Measurements from ENCODE around the gene CYP46A1. TPM values are rescaled to one million over a fixed set of nuclear protein-coding genes. Genes with fewer than 3 reads are reported as not detected.

The CYP46A1 gene
- total RNA-seq, 1 donor from 2014 or later = under 0.01 TPM

GRCh38 chr14:99730876-99731546 is 46.9 kb downstream of the CYP46A1 start:
- TF ChIP-seq CTCF (conservative IDR thresholded peaks at IDR 0.05; ENCODE audit: low read depth, low read length) = no peak
- no peak for DNase-seq (ENCODE audit: low read depth)
- no peak overlapping the region for H3K4me3 ChIP-seq (ENCODE audit: low read depth, low read length)

GRCh38 chr14:99731547-99732435 is 47.7 kb downstream of the CYP46A1 start:
- DNase-seq (ENCODE audit: low read depth) = no peak
- H3K4me3 ChIP-seq (ENCODE audit: low read depth, low read length) = no peak overlapping the region
- no peak for TF ChIP-seq CTCF (conservative IDR thresholded peaks at IDR 0.05; ENCODE audit: low read depth, low read length)

GRCh38 chr14:99732436-99733210 is 48.5 kb downstream of the CYP46A1 start:
- no peak for TF ChIP-seq CTCF (conservative IDR thresholded peaks at IDR 0.05; ENCODE audit: low read depth, low read length)
- no peak for DNase-seq (ENCODE audit: low read depth)
- H3K4me3 ChIP-seq (ENCODE audit: low read depth, low read length) = no peak overlapping the region

GRCh38 chr14:99733211-99733539 is 49.1 kb downstream of the CYP46A1 start:
- DNase-seq (ENCODE audit: low read depth) = no peak
- H3K4me3 ChIP-seq (ENCODE audit: low read depth, low read length) = no peak overlapping the region
- TF ChIP-seq CTCF (conservative IDR thresholded peaks at IDR 0.05; ENCODE audit: low read depth, low read length) = no peak

- no peak for DNase-seq (ENCODE audit: low read depth)
- no peak for TF ChIP-seq CTCF (conservative IDR thresholded peaks at IDR 0.05; ENCODE audit: low read depth, low read length)
- no peak overlapping the region for H3K4me3 ChIP-seq (ENCODE audit: low read depth, low read length)
Observed at GRCh38 chr14:99733540-99734405, 49.7 kb downstream of the CYP46A1 start.

- no peak for TF ChIP-seq CTCF (conservative IDR thresholded peaks at IDR 0.05; ENCODE audit: low read depth, low read length)
- no peak for DNase-seq (ENCODE audit: low read depth)
- H3K4me3 ChIP-seq (ENCODE audit: low read depth, low read length) = no peak overlapping the region
Observed at GRCh38 chr14:99734406-99735051, 50.4 kb downstream of the CYP46A1 start.
